H9 (cell line): ENCODE results near the gene METTL23. TPM values are rescaled to one million over a fixed set of nuclear protein-coding genes. Genes with fewer than 3 reads are reported as not detected.

Experiments used
- DNase-seq: peaks from one replicate; pipeline ENCODE4 v3.0.0-alpha.2; 2017
- H2AFZ ChIP-seq: one replicate; pipeline ENCODE4 v1.6.1; 2013; ENCODE audit warnings: mild to moderate bottlenecking, low read length, control low read depth, moderate library complexity
- H2AK5ac ChIP-seq: 2 replicates; pipeline ENCODE4 v1.6.1; 2013; ENCODE audit warnings: low read length, control low read depth, mixed read lengths; ENCODE audit not compliant: insufficient read length
- H2BK120ac ChIP-seq: one replicate; pipeline ENCODE4 v1.6.1; 2013; ENCODE audit warnings: low read depth, mild to moderate bottlenecking, low read length, control low read depth, inconsistent platforms; ENCODE audit not compliant: poor library complexity, severe bottlenecking
- H2BK12ac ChIP-seq: 2 replicates; pipeline ENCODE4 v1.6.1; 2013; ENCODE audit warnings: low read length, control low read depth, mixed read lengths, low read depth; ENCODE audit not compliant: insufficient read length
- H2BK15ac ChIP-seq: 2 replicates; pipeline ENCODE4 v1.6.1; 2013; ENCODE audit warnings: low read depth, low read length, control low read depth
- H2BK20ac ChIP-seq: one replicate; pipeline ENCODE4 v1.6.1; 2013; ENCODE audit warnings: low read depth, mild to moderate bottlenecking, low read length, control low read depth, inconsistent platforms; ENCODE audit not compliant: poor library complexity, severe bottlenecking
- H2BK5ac ChIP-seq: 2 replicates; pipeline ENCODE4 v1.6.1; 2013; ENCODE audit warnings: low read length, control low read depth, mixed read lengths; ENCODE audit not compliant: insufficient read length
- H3K14ac ChIP-seq: 2 replicates; pipeline ENCODE4 v1.6.1; 2013; ENCODE audit warnings: low read length, control low read depth; ENCODE audit not compliant: insufficient read depth
- H3K18ac ChIP-seq: 2 replicates; pipeline ENCODE4 v1.6.1; 2013; ENCODE audit warnings: low read depth, mild to moderate bottlenecking, mixed read lengths, low read length, control low read depth; ENCODE audit not compliant: insufficient read length
- H3K23ac ChIP-seq: 2 replicates; pipeline ENCODE4 v1.6.1; 2013; ENCODE audit warnings: low read length, control low read depth, mixed read lengths, low read depth; ENCODE audit not compliant: insufficient read length
- H3K23me2 ChIP-seq: 2 replicates; pipeline ENCODE4 v1.6.1; 2013; ENCODE audit warnings: low read depth, mild to moderate bottlenecking, mixed read lengths, low read length, control low read depth; ENCODE audit not compliant: insufficient read length, poor library complexity, severe bottlenecking
- H3K27ac ChIP-seq: 2 replicates; pipeline ENCODE4 v1.5.1; 2013; ENCODE audit warnings: low read length, control low read depth, mixed read lengths, low read depth; ENCODE audit not compliant: insufficient read length
- H3K27me3 ChIP-seq: 2 replicates; pipeline ENCODE4 v1.6.1; 2013; ENCODE audit warnings: low read length, control low read depth, inconsistent platforms; ENCODE audit not compliant: insufficient read depth
- H3K4ac ChIP-seq: 2 replicates; pipeline ENCODE4 v1.6.1; 2013; ENCODE audit warnings: low read depth, mild to moderate bottlenecking, control low read depth, inconsistent platforms, low read length, moderate library complexity
- H3K4me1 ChIP-seq: 2 replicates; pipeline ENCODE4 v1.6.1; 2013; ENCODE audit warnings: low read length, control low read depth, inconsistent platforms; ENCODE audit not compliant: insufficient read depth
- H3K4me2 ChIP-seq: 2 replicates; pipeline ENCODE4 v1.6.1; 2013; ENCODE audit warnings: low read length, control low read depth, mixed read lengths; ENCODE audit not compliant: insufficient read length, insufficient read depth
- H3K56ac ChIP-seq: 2 replicates; pipeline ENCODE4 v1.6.1; 2013; ENCODE audit warnings: low read depth, mild to moderate bottlenecking, mixed read lengths, low read length, control low read depth; ENCODE audit not compliant: insufficient read length
- H3K79me1 ChIP-seq: 2 replicates; pipeline ENCODE4 v1.6.1; 2013; ENCODE audit warnings: low read depth, mild to moderate bottlenecking, moderate library complexity, low read length, control low read depth, inconsistent platforms; ENCODE audit not compliant: insufficient read depth, poor library complexity, severe bottlenecking
- H3K79me2 ChIP-seq: 2 replicates; pipeline ENCODE4 v1.6.1; 2013; ENCODE audit warnings: low read length, control low read depth, inconsistent platforms; ENCODE audit not compliant: insufficient read depth
- H3K9ac ChIP-seq: 2 replicates; pipeline ENCODE4 v1.6.1; 2013; ENCODE audit warnings: low read length, control low read depth, mixed read lengths; ENCODE audit not compliant: insufficient read length; ENCODE audit errors: extremely low read depth
- H3K9me3 ChIP-seq: one replicate; pipeline ENCODE4 v1.6.1; 2013; ENCODE audit warnings: low read depth, low read length, inconsistent platforms; ENCODE audit not compliant: control insufficient read depth
- H3T11ph ChIP-seq: one replicate; pipeline ENCODE4 v1.6.1; 2013; ENCODE audit warnings: mild to moderate bottlenecking, low read length, control low read depth, inconsistent platforms
- H4K20me1 ChIP-seq: one replicate; pipeline ENCODE4 v1.6.1; 2013; ENCODE audit not compliant: control insufficient read depth, insufficient read length, insufficient read depth
- H4K5ac ChIP-seq: 2 replicates; pipeline ENCODE4 v1.6.1; 2013; ENCODE audit warnings: low read depth, mild to moderate bottlenecking, mixed read lengths, low read length, control low read depth; ENCODE audit not compliant: insufficient read length
- H4K8ac ChIP-seq: replicated peaks from 2 replicates; pipeline ENCODE4 v1.6.1; 2013; ENCODE audit warnings: low read length, control low read depth, mixed read lengths, low read depth; ENCODE audit not compliant: insufficient read length
- H4K91ac ChIP-seq: 2 replicates; pipeline ENCODE4 v1.6.1; 2013; ENCODE audit warnings: low read depth, mild to moderate bottlenecking, moderate library complexity, mixed read lengths, low read length, control low read depth; ENCODE audit not compliant: insufficient read length
- H3K27ac Mint-ChIP-seq, 3 experiments: 2 replicates in 2 of 3; 3 replicates in 1 of 3; pipeline ENCODE4 v1.8.0; 2020 to 2021; ENCODE audit warnings: mixed read lengths in 3 of 3, mild to moderate bottlenecking in 1 of 3, moderate library complexity in 1 of 3
- H3K27me3 Mint-ChIP-seq: 2 replicates; pipeline ENCODE4 v1.8.0; 2021; ENCODE audit warnings: low read depth, mild to moderate bottlenecking, moderate library complexity, mixed read lengths
- H3K36me3 Mint-ChIP-seq, 3 experiments: 2 replicates in 2 of 3; 3 replicates in 1 of 3; pipeline ENCODE4 v1.8.0; 2020 to 2021; ENCODE audit warnings: low read depth in 3 of 3, mixed read lengths in 3 of 3; ENCODE audit not compliant: insufficient read depth in 1 of 3
- H3K4me1 Mint-ChIP-seq, 2 experiments: 2 replicates each; pipeline ENCODE4 v1.8.0; 2020; ENCODE audit warnings: mixed read lengths in 2 of 2
- H3K4me3 Mint-ChIP-seq, 2 experiments: 2 replicates in 1 of 2; 3 replicates in 1 of 2; pipeline ENCODE4 v1.8.0; 2020 to 2021; ENCODE audit warnings: mild to moderate bottlenecking in 2 of 2, mixed read lengths in 2 of 2, moderate library complexity in 1 of 2
- H3K9me3 Mint-ChIP-seq, 2 experiments: 2 replicates in 1 of 2; 3 replicates in 1 of 2; pipeline ENCODE4 v1.8.0; 2020; ENCODE audit warnings: mild to moderate bottlenecking in 2 of 2, mixed read lengths in 2 of 2, moderate library complexity in 1 of 2
- WGBS: extraction: QIAGEN DNeasy Blood & Tissue Kit; methylation state at CpG from one replicate; pipeline ENCODE4 v1.1.7; 2013; ENCODE audit warnings: missing lambda C conversion rate, low lambda C conversion rate, mixed read lengths; ENCODE audit not compliant: insufficient read length; ENCODE audit errors: extremely low coverage; 5-methylcytosine and 5-hydroxymethylcytosine counted together
- total RNA-seq: library from RNA; stranded (reverse); gene quantifications from 2 replicates; pipeline ENCODE4 v1.2.1, GENCODE V29; 2021
- TF ChIP-seq, protein P1 (sequence below): fragments of 200-600 bp; sonication (generic); conservative IDR thresholded peaks from 3 replicates; pipeline ENCODE4 v1.8.0; 2021; ENCODE audit warnings: antibody characterized with exemption, mild to moderate bottlenecking

Gene METTL23
- total RNA-seq, 1 experiment from 2014 or later = 29.9 TPM

GRCh38 chr17:76700617-76701470, 25.8 kb upstream of the METTL23 start:
- no peak overlapping the region for H2BK20ac ChIP-seq
- H3K4me2 ChIP-seq = no peak overlapping the region
- no CpG with 5 or more reads among the region's 33 CpGs for WGBS
- H3K9ac ChIP-seq = no peak overlapping the region
- no peaks in the 10 kb centered on the region for H3K79me1 ChIP-seq
- H3K36me3 Mint-ChIP-seq = no peaks in the 10 kb centered on the region
- no peak for DNase-seq
- no peak overlapping the region for H2AFZ ChIP-seq
- H2BK12ac ChIP-seq = no peak overlapping the region
- H3K27me3 ChIP-seq = no peaks in the 10 kb centered on the region
- H3K4me3 Mint-ChIP-seq = peak overlapping the region in 1 of 2 experiments; percentile 10; a peak in 1 of 5 replicates
- no peak overlapping the region for H2BK15ac ChIP-seq
- H3K4ac ChIP-seq = no peak overlapping the region
- H3K23ac ChIP-seq = no peak overlapping the region
- no peak overlapping the region for H4K5ac ChIP-seq
- H3K4me1 ChIP-seq = peaks cover 5% of the 10 kb centered on the region; the same call in 1 of the 2 replicates
- no peak overlapping the region for H3K56ac ChIP-seq
- no peaks in the 10 kb centered on the region for H3K79me2 ChIP-seq
- H3K27ac ChIP-seq = no peak overlapping the region
- H3K9me3 Mint-ChIP-seq = no peaks in the 10 kb centered on the region
- no peak overlapping the region for H4K91ac ChIP-seq
- no peaks in the 10 kb centered on the region for H3K23me2 ChIP-seq
- H3K14ac ChIP-seq = peak overlapping the region; percentile 23; the same call in 1 of the 2 replicates
- peaks cover 2% of the 10 kb centered on the region for H3K27me3 Mint-ChIP-seq
- H4K8ac ChIP-seq = no peak overlapping the region
- no peak overlapping the region for H2BK5ac ChIP-seq
- no peak overlapping the region for H2AK5ac ChIP-seq
- peak overlapping the region; percentile 50 for H3K18ac ChIP-seq
- H3K9me3 ChIP-seq = no peaks in the 10 kb centered on the region
- no peak overlapping the region for H2BK120ac ChIP-seq
- H4K20me1 ChIP-seq = no peaks in the 10 kb centered on the region
- peaks cover 35 to 58% of the 10 kb centered on the region in 2 experiments for H3K4me1 Mint-ChIP-seq
- no peak overlapping the region for H3T11ph ChIP-seq
- TF ChIP-seq, protein P1, sequence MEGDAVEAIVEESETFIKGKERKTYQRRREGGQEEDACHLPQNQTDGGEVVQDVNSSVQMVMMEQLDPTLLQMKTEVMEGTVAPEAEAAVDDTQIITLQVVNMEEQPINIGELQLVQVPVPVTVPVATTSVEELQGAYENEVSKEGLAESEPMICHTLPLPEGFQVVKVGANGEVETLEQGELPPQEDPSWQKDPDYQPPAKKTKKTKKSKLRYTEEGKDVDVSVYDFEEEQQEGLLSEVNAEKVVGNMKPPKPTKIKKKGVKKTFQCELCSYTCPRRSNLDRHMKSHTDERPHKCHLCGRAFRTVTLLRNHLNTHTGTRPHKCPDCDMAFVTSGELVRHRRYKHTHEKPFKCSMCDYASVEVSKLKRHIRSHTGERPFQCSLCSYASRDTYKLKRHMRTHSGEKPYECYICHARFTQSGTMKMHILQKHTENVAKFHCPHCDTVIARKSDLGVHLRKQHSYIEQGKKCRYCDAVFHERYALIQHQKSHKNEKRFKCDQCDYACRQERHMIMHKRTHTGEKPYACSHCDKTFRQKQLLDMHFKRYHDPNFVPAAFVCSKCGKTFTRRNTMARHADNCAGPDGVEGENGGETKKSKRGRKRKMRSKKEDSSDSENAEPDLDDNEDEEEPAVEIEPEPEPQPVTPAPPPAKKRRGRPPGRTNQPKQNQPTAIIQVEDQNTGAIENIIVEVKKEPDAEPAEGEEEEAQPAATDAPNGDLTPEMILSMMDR = no peak
- peak overlapping the region; percentile 50 to 77 (median 54); a peak in 6 of 7 replicates for H3K27ac Mint-ChIP-seq
